ENCODE results near the gene XAB2. TPM values are rescaled to one million over a fixed set of nuclear protein-coding genes. Genes with fewer than 3 reads are reported as not detected.

XAB2 gene
- polyA plus RNA-seq, 3 donors, result 31.4 to 45.7 (median 42.6) TPM

DNA sequence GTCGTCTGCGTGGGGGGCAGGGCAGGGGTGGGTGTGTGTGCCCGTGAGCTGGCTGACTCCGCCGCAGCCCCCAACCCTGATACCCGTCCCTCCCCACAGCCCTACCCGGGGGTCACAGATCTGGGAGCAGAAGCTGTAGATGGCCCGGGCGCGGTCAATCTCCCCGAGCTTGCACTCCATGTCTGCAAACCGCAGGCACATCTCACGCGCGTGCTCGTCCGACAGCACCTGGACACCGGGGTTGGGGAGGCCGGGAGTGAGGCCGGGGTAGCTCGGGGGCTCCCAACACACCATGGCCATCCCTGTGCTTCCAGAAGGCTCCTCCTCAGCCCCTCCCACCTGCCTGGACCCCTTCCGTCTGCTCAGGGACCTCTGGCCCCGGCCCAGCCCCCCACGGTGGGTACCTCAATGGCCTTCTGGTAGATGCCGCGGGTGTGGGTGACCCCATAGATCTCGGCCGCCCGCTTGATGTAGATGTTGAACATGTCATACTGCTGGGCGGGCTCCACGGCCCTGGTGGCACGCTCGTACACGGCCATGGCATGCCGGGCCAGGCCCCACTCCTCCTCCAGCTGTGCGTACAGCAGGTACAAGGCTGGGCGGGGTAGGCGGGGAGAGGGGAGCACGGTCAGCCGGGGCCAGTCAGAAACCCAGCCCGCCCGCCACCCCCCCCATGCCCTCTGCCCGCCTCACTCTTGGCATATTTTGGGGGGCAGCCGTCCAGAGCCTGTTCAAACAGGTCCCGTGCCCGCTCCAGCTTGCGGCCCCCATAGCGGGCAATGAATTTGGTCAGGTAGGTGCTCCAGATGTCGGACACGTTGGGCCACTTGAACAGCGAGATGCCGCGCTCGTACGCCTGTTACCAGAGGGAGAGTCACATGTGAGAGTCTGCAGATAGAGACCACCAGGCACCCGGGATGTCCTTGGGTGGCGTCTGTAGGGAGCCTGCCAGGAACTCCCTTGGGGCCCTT lies 8.6 kb downstream of the XAB2 start:
- DNase-seq (ENCODE audit: extremely low read depth in 1 of 11, low read depth in 9 of 11, low spot score in 4 of 11), result no peak

GRCh38 chr19:7619671-7620441 lies 9.5 kb downstream of the XAB2 start:
- no peak for DNase-seq (ENCODE audit: extremely low read depth in 1 of 11, low read depth in 9 of 11, low spot score in 4 of 11)

GRCh38 chr19:7618771-7619510 lies 10.4 kb downstream of the XAB2 start:
- DNase-seq (ENCODE audit: extremely low read depth in 1 of 11, low read depth in 9 of 11, low spot score in 4 of 11), result peak in 1 of 11 donors; percentile 24

GRCh38 chr19:7618348-7618747 lies 11.0 kb downstream of the XAB2 start:
- DNase-seq (ENCODE audit: extremely low read depth in 1 of 11, low read depth in 9 of 11, low spot score in 4 of 11), result no peak

GRCh38 chr19:7617735-7618134 lies 11.6 kb downstream of the XAB2 start:
- DNase-seq (ENCODE audit: extremely low read depth in 1 of 11, low read depth in 9 of 11, low spot score in 4 of 11), result no peak

- no peak for DNase-seq (ENCODE audit: extremely low read depth in 1 of 11, low read depth in 9 of 11, low spot score in 4 of 11)
These were observed 12.2 kb downstream of the XAB2 start for GRCh38 chr19:7617172-7617571.

- no peak for DNase-seq (ENCODE audit: extremely low read depth in 1 of 11, low read depth in 9 of 11, low spot score in 4 of 11)
These were observed 14.2 kb downstream of the XAB2 start for GRCh38 chr19:7614859-7615741.

DNA sequence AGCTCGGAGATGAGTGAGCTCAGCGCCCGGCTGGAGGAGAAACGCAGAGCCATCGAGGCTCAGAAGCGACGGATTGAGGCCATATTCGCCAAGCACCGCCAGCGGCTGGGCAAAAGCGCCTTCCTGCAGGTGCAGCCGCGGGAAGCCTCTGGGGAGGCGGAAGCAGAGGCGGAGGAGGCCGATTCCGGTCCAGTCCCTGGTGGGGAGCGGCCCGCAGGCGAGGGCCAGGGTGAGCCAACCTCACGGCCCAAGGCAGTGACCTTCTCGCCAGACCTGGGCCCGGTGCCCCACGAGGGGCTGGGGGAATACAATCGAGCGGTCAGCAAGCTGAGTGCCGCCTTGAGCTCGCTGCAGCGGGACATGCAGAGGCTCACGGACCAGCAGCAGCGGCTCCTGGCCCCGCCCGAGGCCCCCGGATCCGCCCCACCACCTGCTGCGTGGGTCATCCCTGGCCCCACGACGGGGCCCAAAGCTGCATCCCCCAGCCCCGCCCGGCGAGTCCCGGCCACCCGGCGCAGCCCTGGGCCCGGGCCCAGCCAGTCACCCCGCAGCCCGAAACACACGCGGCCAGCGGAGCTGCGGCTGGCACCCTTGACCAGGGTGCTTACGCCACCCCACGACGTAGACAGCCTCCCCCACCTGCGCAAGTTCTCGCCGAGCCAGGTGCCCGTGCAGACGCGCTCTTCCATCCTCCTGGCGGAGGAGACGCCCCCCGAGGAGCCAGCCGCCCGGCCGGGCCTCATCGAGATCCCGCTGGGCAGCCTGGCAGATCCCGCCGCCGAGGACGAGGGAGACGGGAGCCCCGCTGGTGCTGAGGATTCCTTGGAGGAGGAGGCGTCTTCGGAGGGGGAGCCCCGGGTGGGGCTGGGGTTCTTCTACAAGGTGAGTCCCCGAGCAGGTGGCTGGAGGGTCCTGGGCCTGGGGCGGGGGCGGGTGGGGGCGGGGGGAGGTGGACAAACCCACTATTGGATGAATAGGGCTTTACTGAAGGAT lies 16.8 kb downstream of the XAB2 start:
- DNase-seq (ENCODE audit: extremely low read depth in 1 of 11, low read depth in 9 of 11, low spot score in 4 of 11), result no peak

GRCh38 chr19:7611541-7612279 lies 17.6 kb downstream of the XAB2 start:
- no peak for DNase-seq (ENCODE audit: extremely low read depth in 1 of 11, low read depth in 9 of 11, low spot score in 4 of 11)

DNA sequence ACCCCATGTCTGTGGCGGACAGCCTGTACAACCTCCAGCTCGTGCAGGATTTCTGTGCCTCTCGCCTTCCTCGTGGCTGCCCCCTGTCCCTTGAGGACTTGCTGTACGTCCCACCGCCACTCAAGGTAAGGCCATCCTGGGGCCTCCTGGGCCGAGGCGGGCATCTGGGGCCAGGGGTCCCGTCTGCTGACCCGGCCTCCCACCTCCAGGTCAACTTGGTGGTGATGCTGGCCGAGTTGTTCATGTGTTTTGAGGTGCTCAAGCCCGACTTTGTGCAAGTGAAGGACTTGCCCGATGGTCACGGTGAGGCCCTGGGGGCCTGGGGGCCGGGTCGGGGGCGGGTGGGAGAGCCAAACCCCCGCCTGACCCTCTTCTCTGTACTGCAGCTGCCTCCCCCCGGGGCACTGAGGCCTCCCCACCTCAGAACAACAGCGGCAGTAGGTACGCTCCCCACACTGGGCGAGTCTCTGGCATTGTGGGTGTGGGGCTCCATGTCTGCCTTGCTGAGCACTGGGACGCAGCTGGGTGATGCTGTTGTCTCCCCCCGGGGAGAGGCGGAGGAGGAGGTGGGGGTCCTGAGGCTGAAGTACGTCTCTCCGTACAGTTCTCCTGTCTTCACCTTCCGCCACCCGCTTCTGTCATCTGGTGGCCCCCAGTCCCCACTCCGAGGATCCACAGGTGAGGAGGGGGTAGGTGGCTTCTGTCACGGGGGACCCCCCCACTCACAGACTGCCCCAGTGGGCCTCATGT lies 18.7 kb downstream of the XAB2 start:
- no peak for DNase-seq (ENCODE audit: extremely low read depth in 1 of 11, low read depth in 9 of 11, low spot score in 4 of 11)

DNA sequence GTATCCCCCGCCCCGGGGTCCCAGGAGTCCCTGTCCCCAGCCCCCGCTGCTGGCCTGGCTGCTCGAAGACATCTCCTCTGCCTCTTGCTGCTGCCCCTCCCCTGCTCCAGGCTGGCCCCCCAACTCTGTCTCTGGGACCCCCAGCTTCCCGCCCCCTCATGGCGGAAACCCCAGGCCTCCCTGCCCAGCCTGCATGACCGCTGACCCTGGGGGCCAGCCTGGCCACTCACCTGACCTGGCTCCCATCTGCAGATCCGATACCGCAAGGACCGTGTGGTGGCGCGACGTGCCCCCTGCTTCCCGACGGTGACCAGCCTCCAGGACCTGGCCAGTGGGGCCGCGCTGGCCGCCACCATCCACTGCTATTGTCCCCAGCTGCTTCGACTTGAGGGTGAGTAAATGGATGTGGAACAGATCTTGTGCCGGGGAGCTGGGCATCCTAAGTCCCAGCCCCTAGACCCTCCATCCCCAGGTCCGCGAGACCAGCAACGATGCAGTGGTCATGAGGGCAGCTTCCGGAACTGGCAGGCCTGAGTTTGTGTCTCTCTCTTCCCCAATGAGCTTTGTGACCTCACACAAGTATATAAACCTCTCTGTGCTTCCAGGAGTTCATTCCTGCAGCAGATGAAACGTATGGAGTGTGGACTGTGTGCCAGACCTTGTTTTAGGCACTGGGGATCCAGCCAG lies 21.3 kb downstream of the XAB2 start:
- no peak for DNase-seq (ENCODE audit: extremely low read depth in 1 of 11, low read depth in 9 of 11, low spot score in 4 of 11)

- DNase-seq (ENCODE audit: extremely low read depth in 1 of 11, low read depth in 9 of 11, low spot score in 4 of 11), result no peak
These were observed 22.0 kb downstream of the XAB2 start for GRCh38 chr19:7607212-7607873.

DNA sequence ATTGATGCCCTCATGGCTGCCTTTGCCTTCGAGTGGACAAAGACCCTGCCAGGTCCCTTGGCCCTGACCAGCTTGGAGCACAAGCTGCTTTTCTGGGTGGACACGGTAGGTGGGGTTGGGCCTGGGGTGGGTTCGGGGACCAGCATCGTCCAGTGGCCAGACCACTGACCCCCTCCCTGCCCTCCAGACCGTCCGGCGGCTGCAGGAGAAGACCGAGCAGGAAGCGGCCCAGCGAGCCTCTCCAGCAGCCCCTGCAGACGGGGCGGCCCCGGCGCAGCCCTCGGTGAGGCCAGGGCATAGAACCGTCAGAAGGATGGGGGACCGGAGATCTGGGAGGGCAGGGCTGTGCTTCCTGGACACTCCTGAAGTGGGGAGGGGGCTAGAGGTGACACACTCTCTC lies 23.1 kb downstream of the XAB2 start:
- no peak for DNase-seq (ENCODE audit: extremely low read depth in 1 of 11, low read depth in 9 of 11, low spot score in 4 of 11)

GRCh38 chr19:7605490-7606222 lies 23.7 kb downstream of the XAB2 start:
- DNase-seq (ENCODE audit: extremely low read depth in 1 of 11, low read depth in 9 of 11, low spot score in 4 of 11), result no peak

All from renal cortex interstitium (tissue), 11 donors.